Activated CD4-positive, alpha-beta T cell treated with anti-CD3 and anti-CD28 coated beads for 1 hour (primary cell): Measurements from ENCODE around the gene SLC2A11.
A peak's percentile ranks its signal among the peaks of the same experiment; 100 is the strongest.
"Not testable (repeated sequence)": the region's sequence is repeated elsewhere in the genome, so short reads cannot be mapped to it uniquely, and the experiment has no call there.

Experiments used
- DNase-seq: peaks from one replicate; pipeline ENCODE4 v3.0.0-alpha.2; 2020

SLC2A11 gene

DNA sequence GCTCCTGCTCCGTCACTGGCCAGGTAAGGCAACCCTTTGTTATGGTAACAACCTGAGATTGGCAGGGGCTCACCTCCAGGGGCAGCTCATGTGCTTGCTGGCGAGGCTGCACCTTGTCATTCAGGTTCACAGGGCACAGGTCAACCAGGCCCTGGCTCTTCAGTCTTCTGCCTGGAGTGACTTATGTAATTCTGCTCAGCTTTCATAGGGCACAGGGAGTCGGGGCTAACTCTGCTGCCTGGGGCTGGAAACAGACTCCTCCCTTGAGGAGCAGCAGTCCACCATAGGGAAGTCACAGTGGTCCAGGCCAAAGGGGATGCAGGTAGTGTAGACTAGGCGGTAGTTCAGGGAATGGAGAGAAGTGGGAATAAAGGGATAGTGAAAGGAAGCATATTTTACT is 35.0 kb downstream of the SLC2A11 start:
- DNase-seq, result no peak

DNA sequence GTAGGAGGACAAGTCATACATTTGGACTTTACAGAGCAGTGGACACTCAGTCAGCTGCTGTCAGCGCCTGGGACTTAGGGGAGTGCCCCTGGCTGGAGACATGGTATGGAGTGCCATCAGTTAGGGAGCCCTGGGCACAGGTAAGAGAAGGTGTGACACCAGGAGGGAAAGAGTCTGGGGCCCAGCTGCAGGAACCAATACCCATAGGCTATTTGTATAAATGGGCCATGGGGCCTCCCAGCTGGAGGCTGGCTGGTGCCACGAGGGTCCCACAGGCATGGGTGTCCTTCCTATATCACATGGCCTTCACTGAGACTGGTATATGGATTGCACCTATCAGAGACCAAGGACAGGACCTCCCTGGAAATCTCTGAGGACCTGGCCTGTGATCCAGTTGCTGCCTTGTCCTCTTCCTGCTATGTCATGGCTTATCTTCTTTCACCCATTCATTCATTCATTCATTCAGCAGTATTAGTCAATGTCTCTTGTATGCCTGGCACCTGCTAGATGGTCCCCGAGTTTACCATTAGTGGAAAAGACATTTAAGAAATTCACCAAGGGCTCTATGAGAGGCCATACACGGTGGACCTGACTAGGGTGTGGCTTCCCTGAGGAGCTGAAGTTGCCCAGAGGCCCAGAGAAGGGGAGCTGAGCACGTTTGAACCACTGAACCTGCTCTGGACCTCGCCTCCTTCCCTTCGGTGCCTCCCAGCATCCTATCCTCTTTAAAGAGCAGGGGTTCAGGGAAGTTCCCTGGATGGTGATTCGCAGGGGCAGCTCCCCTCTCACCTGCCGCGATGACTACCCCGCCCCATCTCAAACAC is 35.7 kb downstream of the SLC2A11 start:
- DNase-seq, result no peak

GRCh38 chr22:23893945-23894709 is 36.5 kb downstream of the SLC2A11 start, which contains the start of gene MIF:
TSS of gene MIF (plus strand) at chr22:23894383. CDS start at chr22:23894475, 92 bp downstream.
- peak; percentile 91 for DNase-seq

DNA sequence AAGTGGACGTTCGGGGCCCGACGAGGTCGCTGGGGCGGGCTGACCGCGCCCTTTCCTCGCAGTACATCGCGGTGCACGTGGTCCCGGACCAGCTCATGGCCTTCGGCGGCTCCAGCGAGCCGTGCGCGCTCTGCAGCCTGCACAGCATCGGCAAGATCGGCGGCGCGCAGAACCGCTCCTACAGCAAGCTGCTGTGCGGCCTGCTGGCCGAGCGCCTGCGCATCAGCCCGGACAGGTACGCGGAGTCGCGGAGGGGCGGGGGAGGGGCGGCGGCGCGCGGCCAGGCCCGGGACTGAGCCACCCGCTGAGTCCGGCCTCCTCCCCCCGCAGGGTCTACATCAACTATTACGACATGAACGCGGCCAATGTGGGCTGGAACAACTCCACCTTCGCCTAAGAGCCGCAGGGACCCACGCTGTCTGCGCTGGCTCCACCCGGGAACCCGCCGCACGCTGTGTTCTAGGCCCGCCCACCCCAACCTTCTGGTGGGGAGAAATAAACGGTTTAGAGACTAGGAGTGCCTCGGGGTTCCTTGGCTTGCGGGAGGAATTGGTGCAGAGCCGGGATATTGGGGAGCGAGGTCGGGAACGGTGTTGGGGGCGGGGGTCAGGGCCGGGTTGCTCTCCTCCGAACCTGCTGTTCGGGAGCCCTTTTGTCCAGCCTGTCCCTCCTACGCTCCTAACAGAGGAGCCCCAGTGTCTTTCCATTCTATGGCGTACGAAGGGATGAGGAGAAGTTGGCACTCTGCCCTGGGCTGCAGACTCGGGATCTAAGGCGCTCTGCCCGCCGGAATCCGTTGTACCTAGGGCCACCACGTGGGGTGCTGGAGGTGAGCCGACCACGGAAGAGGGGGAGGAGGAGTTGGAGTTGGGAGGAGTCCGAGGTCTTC is 37.3 kb downstream of the SLC2A11 start:
- DNase-seq, result peak; percentile 37

DNA sequence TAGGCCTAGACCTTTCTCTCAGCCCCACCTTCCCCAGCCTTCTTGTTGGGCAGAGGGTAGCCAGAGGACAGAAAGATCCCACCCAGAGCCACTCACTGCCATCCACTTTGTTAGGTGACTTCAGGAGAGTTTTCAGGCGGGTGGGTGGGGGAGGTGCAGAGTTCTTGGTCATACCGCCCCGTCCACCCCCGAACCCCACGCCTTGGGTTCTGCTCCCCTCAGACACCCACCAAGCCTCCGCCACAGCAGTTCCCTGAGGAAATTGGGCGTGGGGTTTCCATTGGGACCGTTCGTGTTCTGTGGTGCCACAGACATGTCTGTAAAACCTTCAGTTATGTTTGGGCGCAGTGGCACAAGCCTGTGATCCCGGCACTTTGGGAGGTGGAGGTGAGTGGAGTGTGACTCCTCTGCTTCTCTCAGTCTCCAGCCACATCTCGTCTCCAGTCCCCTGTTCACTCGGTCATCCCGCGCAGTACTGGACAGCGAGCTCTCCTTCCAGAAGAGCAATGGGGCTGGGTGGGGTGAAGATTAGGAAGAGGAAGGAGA is 38.0 kb downstream of the SLC2A11 start:
- DNase-seq, result no peak

DNA sequence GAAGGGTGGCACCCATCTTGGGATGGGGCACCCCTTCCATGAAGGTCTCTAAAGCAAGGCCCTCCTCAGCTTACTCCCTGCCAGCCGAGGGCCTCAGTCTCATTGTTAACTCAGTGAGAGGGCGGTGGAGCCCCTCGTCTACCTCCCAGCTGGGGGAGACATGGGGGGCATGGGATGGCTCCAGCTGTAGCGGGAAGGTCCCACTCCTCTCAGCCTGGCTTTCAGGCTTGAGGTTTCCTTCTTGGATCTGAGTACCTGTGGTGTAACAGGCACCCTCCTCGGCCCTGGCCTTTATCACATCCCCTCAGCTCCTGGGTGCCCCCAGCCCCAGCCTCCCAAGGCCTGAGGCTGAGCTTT is 38.5 kb downstream of the SLC2A11 start:
- DNase-seq, result no peak

DNA sequence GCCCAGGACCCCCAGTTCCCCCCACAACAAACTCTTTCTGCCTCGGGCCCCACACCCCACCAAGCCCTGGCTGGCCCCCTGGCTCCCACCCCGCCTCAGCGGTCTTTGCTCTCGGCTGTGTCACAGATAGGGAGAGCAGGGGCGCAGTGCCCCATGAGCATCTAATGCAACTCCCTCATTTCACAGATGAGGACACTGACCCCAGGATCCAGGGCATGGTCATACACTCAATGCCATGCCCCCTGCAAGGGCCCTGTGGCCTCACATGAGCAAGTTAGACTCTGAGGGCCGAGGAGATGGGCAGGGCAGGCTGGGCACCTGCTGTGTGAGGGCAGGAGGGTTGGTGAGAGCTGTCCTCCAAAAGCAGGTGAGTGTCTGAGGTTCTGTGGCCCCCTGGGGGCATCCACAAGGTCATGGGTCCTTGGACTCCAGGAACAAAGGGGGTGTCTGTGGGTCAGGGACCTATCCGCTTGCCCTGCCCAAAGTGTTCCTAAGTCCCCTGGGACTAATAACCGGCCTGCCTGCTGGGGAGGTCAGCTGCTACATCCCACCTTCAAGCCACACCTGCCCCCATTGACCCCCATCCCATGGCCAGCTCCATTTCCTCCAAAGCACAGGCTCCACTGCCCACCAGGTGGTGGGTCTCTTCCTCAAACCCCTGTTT is 39.0 kb downstream of the SLC2A11 start:
- DNase-seq, result no peak

- no peak for DNase-seq
Observed at GRCh38 chr22:23897320-23897719, 39.6 kb downstream of the SLC2A11 start.

DNA sequence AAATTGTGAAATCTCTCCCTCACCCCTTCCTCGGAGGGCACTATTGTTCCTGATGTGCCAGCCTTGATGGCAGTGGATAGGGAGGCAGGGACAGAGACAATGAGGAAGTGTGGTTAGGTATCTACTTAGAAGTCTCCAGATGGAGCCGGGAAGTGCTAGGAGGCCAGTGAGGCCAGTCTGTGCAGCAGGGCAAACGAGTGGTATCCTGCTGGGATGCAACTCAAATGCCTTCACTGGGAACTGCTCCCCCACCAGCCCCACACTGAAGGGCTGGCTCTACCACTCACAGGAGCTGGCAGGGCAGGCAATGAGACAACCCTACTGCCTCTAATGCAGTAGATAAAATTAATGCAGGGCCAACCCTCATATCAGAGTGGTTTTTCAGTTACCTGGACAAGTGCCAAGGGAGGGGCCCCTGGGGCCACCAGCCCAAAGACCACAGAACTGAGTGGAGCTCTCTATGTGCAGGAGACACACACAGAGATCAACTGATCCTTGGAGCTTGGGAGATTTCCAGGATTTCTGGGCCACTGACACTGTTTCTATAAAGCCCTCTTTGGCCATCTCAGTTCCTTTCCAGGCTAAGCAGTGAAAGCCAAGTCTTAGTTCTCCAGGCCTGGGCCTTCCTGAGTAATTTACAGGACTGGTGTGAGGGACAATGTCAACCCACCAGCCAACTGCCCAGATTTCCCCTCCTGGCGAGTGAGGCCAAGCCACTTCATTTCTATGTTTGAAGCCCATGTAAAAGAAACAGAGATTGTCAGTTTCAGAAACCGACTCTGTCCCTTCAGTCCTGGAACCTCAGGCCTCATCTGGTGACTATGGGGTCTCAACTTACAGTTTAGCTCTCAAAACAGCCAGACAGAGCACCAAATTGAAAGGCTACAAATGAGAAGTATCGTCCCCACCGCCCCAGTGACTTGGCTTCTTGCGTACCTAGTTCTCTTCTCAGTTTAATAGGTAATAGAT is 40.6 kb downstream of the SLC2A11 start:
- no peak for DNase-seq

DNA sequence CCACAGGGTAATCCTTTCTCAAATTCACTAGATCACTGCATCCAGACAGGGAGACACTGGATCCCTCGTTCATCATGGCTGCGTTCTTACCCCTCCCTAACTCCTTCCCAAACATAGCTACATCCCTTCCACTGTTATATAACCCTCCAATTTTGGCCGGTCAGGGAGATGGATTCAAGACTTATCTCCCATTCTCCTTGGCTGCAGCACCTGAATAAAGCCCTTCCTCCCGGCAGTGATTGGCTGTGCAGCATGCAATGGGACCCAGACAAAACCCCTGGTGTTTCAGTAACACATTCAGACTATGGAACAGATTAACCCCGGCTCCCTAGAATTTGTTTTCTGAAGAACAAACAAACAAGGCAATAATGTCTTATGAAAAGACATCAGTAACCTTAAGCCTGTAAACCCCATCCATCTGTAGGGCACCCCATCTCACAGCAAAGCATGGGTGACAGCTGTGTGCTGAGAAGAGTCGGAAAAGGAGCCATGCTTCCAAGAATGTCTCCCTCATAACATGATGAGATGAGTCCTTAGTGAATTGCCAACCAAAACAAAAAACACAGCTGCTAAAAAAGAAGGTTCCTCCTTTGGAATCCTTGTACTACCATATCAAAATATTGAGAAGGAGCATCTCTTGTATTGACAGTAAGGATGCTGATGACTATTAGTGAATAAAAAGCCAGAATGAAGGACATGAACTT is 41.5 kb downstream of the SLC2A11 start:
- no peak for DNase-seq

GRCh38 chr22:23900227-23900626 is 42.6 kb downstream of the SLC2A11 start:
- not testable (repeated sequence) for DNase-seq

DNA sequence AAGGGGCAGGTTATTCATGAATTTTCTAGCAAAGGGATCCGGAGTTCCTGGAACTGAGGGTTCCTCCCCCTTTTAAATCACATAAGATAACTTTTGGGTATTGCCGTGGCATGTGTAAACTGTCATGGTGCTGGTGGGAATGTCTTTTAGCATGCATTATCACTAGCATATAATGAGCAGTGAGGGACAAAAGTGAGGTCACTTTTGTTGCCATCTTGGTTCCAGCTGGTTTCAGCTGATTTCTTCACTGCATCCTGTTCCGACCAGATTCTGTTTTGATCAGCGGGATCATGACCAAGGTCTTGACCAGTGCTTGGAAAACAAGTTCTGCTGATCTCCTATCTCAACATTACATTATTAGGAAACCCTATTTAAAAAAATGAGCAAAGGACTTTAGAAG is 43.9 kb downstream of the SLC2A11 start:
- no peak for DNase-seq

DNA sequence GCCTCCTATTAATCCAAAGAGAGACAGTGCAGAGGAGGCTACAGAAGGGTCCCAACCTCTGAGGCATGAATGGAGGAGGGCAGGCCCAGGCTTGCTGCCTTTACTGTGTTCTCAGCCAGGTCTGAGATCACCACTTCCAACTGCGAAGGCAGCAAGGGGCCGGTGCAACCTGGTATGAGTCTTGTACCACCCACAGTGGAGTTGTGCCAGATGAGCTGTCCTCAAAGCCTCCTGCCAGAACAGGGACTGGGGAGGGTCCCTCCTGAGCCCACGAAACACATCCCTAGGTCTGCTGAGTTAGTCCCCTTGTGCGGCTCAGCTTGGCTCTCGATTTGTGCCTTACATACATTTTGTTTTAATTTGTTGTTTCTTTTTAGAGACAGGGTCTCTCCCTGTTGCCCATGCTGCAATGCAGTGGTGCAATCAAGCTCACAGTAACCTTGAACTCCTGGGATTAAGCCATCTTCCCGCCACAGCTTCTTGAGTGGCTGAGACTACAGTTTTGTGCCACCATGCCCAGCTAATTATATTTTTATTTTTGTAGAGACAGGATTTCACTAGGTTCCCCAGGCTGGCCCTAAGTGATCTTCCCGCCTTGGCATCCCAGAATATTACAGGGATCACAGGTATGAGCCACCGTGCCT is 45.8 kb downstream of the SLC2A11 start:
- no peak for DNase-seq

GRCh38 chr22:23904573-23905254 is 47.0 kb downstream of the SLC2A11 start:
- no peak for DNase-seq

GRCh38 chr22:23906641-23907040 is 49.0 kb downstream of the SLC2A11 start:
- no peak for DNase-seq

- not testable (repeated sequence) for DNase-seq
Observed at GRCh38 chr22:23907423-23907822, 49.7 kb downstream of the SLC2A11 start.

DNA sequence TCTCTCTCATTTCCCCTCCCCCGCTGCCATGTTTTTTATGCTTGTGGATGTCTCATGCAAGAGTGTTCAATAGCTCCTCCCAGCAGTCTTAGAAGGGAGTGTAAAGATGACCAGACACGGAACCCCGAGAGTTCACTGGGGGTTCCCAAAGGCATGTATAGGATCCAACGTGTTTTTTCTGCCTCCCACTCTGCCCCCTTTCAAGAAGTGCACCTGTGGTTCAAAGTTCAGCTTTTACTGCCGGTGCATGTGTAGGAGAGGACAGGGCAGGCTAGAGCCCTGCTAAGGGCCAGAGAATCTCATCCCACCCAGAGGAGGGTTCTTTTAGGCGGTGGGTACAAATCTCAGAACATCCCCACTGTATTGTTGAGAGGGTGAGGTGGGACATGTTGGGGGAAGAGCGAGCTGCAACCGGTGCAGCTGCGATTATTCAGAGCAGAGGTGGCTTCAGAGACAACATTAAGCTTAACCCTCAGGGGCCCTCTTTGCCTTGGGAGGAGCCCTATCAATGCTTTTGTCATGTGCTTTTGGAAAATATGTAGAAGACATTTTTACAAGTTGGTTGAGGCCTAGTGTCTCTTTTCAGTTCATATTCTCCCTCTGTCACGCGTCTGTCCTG is 51.0 kb downstream of the SLC2A11 start:
- no peak for DNase-seq

DNA sequence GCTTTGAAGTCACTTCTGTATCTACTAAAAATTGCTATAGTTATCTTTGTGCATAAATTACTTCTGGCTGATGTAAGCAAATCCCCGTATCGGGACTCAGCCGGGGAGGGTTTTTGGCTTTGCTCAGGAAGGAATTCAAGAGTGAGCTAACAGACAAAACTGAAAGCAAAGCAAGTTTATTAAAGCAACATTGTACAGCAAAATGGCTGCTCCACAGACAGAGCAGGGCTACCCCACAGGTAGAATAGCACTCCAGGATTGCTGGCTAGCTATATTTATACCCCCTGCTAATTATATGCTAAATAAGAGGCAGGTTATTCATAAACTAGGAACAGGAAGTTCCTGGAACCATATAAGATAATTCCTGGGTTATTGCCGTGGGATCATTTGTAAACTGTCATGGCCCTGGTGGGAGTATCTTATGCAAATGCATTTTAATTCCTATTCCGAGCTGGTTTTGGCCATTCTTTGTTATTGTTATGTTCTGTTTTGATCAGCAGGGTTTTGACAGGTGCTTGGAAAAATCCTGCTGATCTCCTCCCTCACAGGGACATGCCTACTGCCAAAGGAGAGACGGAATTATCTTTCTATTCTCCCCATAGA is 51.7 kb downstream of the SLC2A11 start:
- DNase-seq, result no peak
